Measurements from ENCODE around the gene EIF4A2. TPM values are rescaled to one million over a fixed set of nuclear protein-coding genes. Genes with fewer than 3 reads are reported as not detected.

The EIF4A2 gene
- total and polyA plus RNA-seq, 9 of the 15 experiments (the other 6 are each of a cell fraction or from before 2014, with no cell fraction given) = 307 to 754 (median 435) TPM

- no peak for TF ChIP-seq BRF2 (IDR thresholded peaks at IDR 0.05; ENCODE audit: borderline replicate concordance, insufficient read depth, insufficient read length)
Measured at GRCh38 chr3:186750316-186750715, 33.1 kb upstream of the EIF4A2 start (continued).

DNA sequence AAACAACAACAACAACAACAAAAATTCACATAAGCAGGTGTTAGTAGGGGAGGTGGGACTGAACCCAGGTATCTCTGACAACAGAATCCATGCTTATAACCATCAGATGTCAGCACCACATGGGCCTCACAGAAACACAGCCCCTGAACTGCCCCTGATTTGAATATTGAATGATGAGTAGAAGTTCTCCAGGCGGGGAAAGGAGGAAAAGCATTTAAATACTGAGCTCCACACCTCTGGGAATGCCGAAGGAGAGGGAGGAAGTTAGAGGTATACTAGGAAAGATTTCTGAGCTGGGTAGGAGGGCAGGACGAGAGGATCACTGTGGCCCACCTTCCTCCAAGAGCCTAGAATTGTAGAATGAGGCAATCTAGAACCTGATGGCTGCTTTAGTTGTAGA is 31.9 kb upstream of the EIF4A2 start:
- Histone ChIP-seq H3K79me2 (ENCODE audit: control insufficient read depth, insufficient read depth, low read length) (no peaks in the 10 kb centered on the region), H2AFZ (ENCODE audit: low read depth, low read length) (peak overlapping the region; percentile 38), H3K27me3 (ENCODE audit: control insufficient read depth in 2 of 2, insufficient read depth in 2 of 2, low read length in 2 of 2) (no peaks in the 10 kb centered on the region), H3K4me1 (replicated peaks in 1 of 2; ENCODE audit: control insufficient read depth in 2 of 2, insufficient read depth in 2 of 2, low read length in 2 of 2) (peaks cover 0 to 3% of the 10 kb centered on the region in 2 experiments; a peak in 1 of 5 replicates), H3K4me2 (ENCODE audit: insufficient read depth, low read length) (no peak overlapping the region), H3K9me3 (replicated peaks; ENCODE audit: control insufficient read depth, insufficient read depth, low read depth, low read length) (no peaks in the 10 kb centered on the region), H3K27ac (ENCODE audit: extremely low read depth, low read depth, low read length) (no peak overlapping the region), H3K36me3 (ENCODE audit: control insufficient read depth, insufficient read depth, low read length) (no peaks in the 10 kb centered on the region), H3K9ac (ENCODE audit: insufficient read depth in 1 of 2, low read depth in 2 of 2, low read length in 2 of 2) (no peak overlapping the region), H3K9me1 (ENCODE audit: control insufficient read depth, insufficient read depth, low read length) (no peaks in the 10 kb centered on the region), H4K20me1 (replicated peaks; ENCODE audit: control insufficient read depth, insufficient read depth, low read length) (no peaks in the 10 kb centered on the region), H3K4me3 (no peak overlapping the region)
- TF ChIP-seq ZNF217 (CRISPR knock-in tag; IDR thresholded peaks at IDR 0.05) (no peak), POLR2B (IDR thresholded peaks at IDR 0.05; ENCODE audit: low read depth, partially characterized antibody) (no peak), JUNB (CRISPR knock-in tag; conservative IDR thresholded peaks at IDR 0.05) (no peak), PHB (CRISPR knock-in tag; IDR thresholded peaks at IDR 0.05) (no peak), SRSF1 (IDR thresholded peaks at IDR 0.05; ENCODE audit: low read depth, low read length) (no peak), CBX5 (IDR thresholded peaks at IDR 0.05; ENCODE audit: borderline replicate concordance, low read depth) (no peak), HDAC2 (IDR thresholded peaks at IDR 0.05) (no peak), HEY1 (CRISPR knock-in tag; IDR thresholded peaks at IDR 0.05; ENCODE audit: borderline replicate concordance) (no peak)
- TF ChIP-seq, protein P1, sequence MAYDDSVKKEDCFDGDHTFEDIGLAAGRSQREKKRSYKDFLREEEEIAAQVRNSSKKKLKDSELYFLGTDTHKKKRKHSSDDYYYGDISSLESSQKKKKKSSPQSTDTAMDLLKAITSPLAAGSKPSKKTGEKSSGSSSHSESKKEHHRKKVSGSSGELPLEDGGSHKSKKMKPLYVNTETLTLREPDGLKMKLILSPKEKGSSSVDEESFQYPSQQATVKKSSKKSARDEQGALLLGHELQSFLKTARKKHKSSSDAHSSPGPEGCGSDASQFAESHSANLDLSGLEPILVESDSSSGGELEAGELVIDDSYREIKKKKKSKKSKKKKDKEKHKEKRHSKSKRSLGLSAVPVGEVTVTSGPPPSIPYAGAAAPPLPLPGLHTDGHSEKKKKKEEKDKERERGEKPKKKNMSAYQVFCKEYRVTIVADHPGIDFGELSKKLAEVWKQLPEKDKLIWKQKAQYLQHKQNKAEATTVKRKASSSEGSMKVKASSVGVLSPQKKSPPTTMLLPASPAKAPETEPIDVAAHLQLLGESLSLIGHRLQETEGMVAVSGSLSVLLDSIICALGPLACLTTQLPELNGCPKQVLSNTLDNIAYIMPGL (CRISPR knock-in tag; IDR thresholded peaks at IDR 0.05) = no peak
- 31% methylated on average over 3 of the region's 3 CpGs for WGBS (ENCODE audit: insufficient coverage, low coverage, missing lambda C conversion rate)
- in situ Hi-C loops (cut with MboI) = loop anchor here (10.0 kb wide), 1 partner anchor 137 kb away; the partner anchor contains the start of gene AHSG
- FAIRE-seq (no peak), DNase-seq (ENCODE audit: extremely low read depth in 1 of 4, low spot score in 3 of 4) (no peak), ATAC-seq (peak; percentile 32; the same call in 2 of the 3 replicates)
- POLR2A ChIA-PET = no interaction called here
- CTCF ChIA-PET (ENCODE audit: low intra/inter-chr PET ratio) = no interaction called here
- intact Hi-C loops (cut with micrococcal nuclease) = loop anchor here (5.0 kb wide), 2 partner anchors 54 to 769 kb away; no protein-coding TSS in a partner anchor
- no TSS peak for BruUV-seq (replicated peaks)

Measured in K562 (cell line).